Mesothelial cell of epicardium (in vitro differentiated cells): ENCODE data around the gene IL31RA. TPM values are rescaled to one million over a fixed set of nuclear protein-coding genes. Genes with fewer than 3 reads are reported as not detected.

Experiments
- DNase-seq, 2 experiments: peaks; one replicate each; pipeline ENCODE4 v3.0.0; 2021; ENCODE audit warnings: low spot score in 2 of 2; ENCODE audit not compliant: unreplicated experiment in 2 of 2
- H3K27ac Mint-ChIP-seq: 2 replicates; pipeline ENCODE4 v1.8.0; 2021; ENCODE audit warnings: mixed read lengths
- H3K27me3 Mint-ChIP-seq: 2 replicates; pipeline ENCODE4 v1.8.0; 2021; ENCODE audit warnings: low read depth, mixed read lengths
- H3K36me3 Mint-ChIP-seq: 2 replicates; pipeline ENCODE4 v1.8.0; 2021; ENCODE audit warnings: mixed read lengths
- H3K4me1 Mint-ChIP-seq: 2 replicates; pipeline ENCODE4 v1.8.0; 2021; ENCODE audit warnings: mixed read lengths
- H3K4me3 Mint-ChIP-seq: 2 replicates; pipeline ENCODE4 v1.8.0; 2021; ENCODE audit warnings: mild to moderate bottlenecking, moderate library complexity, mixed read lengths
- H3K9me3 Mint-ChIP-seq: 2 replicates; pipeline ENCODE4 v1.8.0; 2021; ENCODE audit warnings: mixed read lengths
- total RNA-seq: library from RNA; stranded (reverse); gene quantifications from 3 replicates; pipeline ENCODE4 v1.2.1, GENCODE V29; 2021
- TF ChIP-seq, protein P1 (sequence below): fragments of 200-600 bp; sonication (generic); IDR thresholded peaks from one replicate; pipeline ENCODE4 v1.5.0; 2021; ENCODE audit warnings: antibody characterized with exemption; ENCODE audit not compliant: unreplicated experiment

IL31RA gene
- total RNA-seq, 1 donor from 2014 or later, result not detected

DNA sequence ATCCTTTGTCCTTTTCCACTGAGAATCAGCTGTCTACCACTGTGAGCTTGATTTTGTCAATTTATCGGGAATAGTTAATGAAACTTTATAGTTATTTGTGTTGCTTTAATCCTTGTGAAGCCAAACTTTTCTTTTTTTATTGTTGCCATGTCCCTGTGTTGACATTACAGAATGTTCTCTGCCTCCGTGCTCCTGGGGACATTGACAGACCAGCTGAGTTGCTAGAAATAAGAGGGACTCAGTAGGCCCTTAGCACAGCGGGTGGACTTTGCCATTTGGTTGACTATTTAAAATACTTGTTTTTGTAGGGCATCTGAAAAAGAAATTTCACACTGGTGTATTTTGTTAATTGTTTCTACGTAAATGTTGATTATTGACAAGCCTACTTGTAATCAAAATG, 70.5 kb downstream of the IL31RA start:
- no peaks in the 10 kb centered on the region for H3K36me3 Mint-ChIP-seq
- no peak overlapping the region for H3K27ac Mint-ChIP-seq
- H3K27me3 Mint-ChIP-seq, result no peaks in the 10 kb centered on the region
- H3K4me3 Mint-ChIP-seq, result no peak overlapping the region
- H3K9me3 Mint-ChIP-seq, result no peaks in the 10 kb centered on the region
- TF ChIP-seq, protein P1, sequence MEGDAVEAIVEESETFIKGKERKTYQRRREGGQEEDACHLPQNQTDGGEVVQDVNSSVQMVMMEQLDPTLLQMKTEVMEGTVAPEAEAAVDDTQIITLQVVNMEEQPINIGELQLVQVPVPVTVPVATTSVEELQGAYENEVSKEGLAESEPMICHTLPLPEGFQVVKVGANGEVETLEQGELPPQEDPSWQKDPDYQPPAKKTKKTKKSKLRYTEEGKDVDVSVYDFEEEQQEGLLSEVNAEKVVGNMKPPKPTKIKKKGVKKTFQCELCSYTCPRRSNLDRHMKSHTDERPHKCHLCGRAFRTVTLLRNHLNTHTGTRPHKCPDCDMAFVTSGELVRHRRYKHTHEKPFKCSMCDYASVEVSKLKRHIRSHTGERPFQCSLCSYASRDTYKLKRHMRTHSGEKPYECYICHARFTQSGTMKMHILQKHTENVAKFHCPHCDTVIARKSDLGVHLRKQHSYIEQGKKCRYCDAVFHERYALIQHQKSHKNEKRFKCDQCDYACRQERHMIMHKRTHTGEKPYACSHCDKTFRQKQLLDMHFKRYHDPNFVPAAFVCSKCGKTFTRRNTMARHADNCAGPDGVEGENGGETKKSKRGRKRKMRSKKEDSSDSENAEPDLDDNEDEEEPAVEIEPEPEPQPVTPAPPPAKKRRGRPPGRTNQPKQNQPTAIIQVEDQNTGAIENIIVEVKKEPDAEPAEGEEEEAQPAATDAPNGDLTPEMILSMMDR, result no peak
- DNase-seq, result no peak
- no peaks in the 10 kb centered on the region for H3K4me1 Mint-ChIP-seq

DNA sequence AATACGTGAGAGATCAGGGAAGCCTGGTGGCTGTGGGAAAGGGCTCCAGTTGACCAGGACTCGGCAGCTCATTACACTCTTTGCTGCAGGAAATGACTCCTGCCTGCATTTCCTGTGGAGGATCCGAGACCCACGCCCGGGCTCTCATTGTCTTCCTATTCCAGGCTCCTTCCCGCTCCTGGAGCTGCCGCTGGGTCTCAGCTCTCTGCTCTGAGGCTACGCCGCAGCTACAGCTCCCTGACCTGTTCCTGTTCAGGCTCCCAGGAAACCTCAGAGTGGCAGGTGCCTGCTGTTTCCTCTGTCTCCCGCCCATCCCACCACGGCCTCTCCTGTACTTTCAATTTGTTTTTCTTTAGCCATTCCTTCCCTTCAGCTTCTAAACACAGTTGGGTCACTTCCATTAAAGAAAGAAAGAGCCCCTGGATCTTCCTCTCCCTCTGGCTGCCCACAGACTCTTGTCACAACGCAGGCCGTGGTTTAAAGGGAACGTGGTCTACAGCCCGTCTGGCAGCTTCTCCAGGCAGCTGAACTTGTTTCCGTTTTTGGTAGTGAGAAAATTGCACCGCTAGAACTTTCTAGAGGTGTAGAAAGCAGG, 72.1 kb downstream of the IL31RA start:
- H3K4me3 Mint-ChIP-seq, result no peak overlapping the region
- H3K27me3 Mint-ChIP-seq, result no peaks in the 10 kb centered on the region
- DNase-seq, result no peak
- TF ChIP-seq, protein P1, result no peak
- no peak overlapping the region for H3K27ac Mint-ChIP-seq
- no peaks in the 10 kb centered on the region for H3K4me1 Mint-ChIP-seq
- H3K36me3 Mint-ChIP-seq, result no peaks in the 10 kb centered on the region
- no peaks in the 10 kb centered on the region for H3K9me3 Mint-ChIP-seq

DNA sequence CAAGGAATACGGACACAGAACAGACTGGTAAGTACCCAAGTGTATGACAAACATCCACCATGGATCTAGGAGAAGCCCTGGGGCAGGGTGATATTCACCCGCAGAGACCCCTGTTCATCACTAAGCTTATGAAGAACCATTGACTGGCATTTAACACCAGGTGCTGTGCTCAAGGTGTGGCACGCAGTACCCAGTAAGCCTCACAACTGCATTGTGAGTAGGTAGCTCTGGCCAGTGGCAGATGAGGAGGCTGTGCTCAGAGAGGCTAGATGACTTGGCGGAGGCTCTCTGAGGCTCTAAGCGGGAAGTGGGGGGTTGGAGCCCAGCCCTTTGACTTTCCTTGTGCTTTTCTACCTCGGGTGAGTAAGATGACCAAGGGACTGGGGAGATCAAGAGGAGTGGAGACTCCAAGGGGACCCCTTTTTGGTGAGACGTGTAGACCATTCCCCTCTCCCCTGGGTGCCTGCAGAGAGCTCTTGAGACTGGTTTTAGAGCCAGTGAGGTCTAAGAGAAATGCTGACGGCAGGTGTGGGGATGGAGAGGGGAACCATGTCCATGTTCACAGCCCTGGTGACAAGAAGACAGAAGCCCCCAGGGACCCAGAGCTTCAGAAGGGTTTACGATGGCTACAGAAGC, 72.8 kb downstream of the IL31RA start:
- DNase-seq, result no peak
- H3K27ac Mint-ChIP-seq, result no peak overlapping the region
- H3K27me3 Mint-ChIP-seq, result no peaks in the 10 kb centered on the region
- no peaks in the 10 kb centered on the region for H3K36me3 Mint-ChIP-seq
- H3K4me1 Mint-ChIP-seq, result no peaks in the 10 kb centered on the region
- TF ChIP-seq, protein P1, result no peak
- no peaks in the 10 kb centered on the region for H3K9me3 Mint-ChIP-seq
- no peak overlapping the region for H3K4me3 Mint-ChIP-seq

DNA sequence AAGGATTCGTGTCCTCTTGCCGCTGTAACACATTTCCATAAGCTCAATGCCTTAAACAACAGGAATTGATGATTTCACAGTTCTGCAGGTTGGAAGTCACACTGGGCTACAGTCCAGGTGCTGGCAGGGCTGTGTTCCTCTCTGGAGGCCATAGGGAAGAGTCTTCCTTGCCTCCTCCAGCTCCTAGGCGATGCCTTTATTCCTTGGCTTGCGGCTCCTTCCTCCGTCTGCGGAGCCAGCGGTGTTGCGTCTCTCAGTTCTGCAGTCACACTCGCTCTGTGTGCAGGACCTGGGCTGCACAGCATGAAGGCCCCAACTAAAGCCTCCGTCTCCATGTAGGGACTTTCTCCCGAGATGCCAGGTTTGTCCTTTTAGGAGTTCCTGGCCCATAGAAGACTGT, 73.6 kb downstream of the IL31RA start:
- TF ChIP-seq, protein P1, result no peak
- Mint-ChIP-seq H3K27me3 (no peaks in the 10 kb centered on the region), H3K4me1 (no peaks in the 10 kb centered on the region), H3K36me3 (no peaks in the 10 kb centered on the region), H3K9me3 (no peaks in the 10 kb centered on the region), H3K4me3 (no peak overlapping the region), H3K27ac (no peak overlapping the region)
- DNase-seq, result no peak

DNA sequence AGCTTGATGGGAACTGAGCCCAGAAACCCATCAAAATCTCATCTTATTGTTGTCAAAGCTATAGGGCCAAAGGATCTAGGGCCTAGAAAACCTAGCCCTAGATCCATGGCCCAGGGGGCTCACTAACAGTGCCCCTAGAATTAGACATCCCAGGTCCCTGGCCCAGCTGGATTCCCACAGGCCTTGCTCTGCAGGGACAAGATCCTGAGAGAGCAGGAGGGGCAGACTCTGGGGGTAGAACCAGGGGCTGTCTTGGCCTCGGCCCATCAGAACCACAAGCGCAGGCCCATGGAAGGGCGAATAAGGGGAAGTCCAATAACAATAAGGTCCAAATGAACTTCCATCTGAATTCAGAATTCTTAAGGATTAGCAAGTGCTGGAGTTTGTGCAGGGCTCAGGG, 74.0 kb downstream of the IL31RA start:
- H3K27ac Mint-ChIP-seq, result no peak overlapping the region
- H3K4me3 Mint-ChIP-seq, result no peak overlapping the region
- no peaks in the 10 kb centered on the region for H3K27me3 Mint-ChIP-seq
- no peaks in the 10 kb centered on the region for H3K9me3 Mint-ChIP-seq
- H3K4me1 Mint-ChIP-seq, result no peaks in the 10 kb centered on the region
- DNase-seq, result no peak
- TF ChIP-seq, protein P1, result no peak
- no peaks in the 10 kb centered on the region for H3K36me3 Mint-ChIP-seq
